ENCODE data around the gene DHRS12.

Gene DHRS12

GRCh38 chr13:51727634-51728274 is 76.2 kb downstream of the DHRS12 start:
- DNase-seq (ENCODE audit: low read depth), result no peak
- no peak for TF ChIP-seq CTCF (IDR thresholded peaks at IDR 0.05; ENCODE audit: control insufficient read depth, insufficient read depth, low read depth, low read length, missing control alignments)
- H3K4me3 ChIP-seq (ENCODE audit: control insufficient read depth, low read depth, low read length), result no peak overlapping the region

- H3K4me3 ChIP-seq (ENCODE audit: control insufficient read depth, low read depth, low read length), result no peak overlapping the region
- DNase-seq (ENCODE audit: low read depth), result peak; percentile 52
- no peak for TF ChIP-seq CTCF (IDR thresholded peaks at IDR 0.05; ENCODE audit: control insufficient read depth, insufficient read depth, low read depth, low read length, missing control alignments)
Measured at GRCh38 chr13:51726446-51727193, 77.3 kb downstream of the DHRS12 start.

DNA sequence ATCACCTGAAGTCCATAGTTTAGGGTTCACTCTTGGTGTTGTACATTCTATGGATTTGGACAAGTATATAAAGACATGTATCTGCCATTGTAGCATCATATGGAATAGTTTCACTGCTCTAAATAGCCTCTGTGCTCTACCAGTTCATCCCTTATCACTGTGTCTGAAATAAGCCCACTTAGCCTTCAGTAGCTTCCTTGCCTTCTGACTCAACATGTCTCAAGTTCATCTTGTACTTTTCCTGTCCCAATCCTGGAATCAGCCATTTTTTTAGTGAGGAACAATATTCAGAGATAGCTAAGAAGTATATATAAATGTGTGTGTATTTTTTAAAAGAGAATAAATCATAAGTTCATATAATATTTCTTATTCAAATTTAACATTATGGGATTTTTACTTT is 79.2 kb downstream of the DHRS12 start:
- DNase-seq (ENCODE audit: low read depth), result no peak
- no peak for TF ChIP-seq CTCF (IDR thresholded peaks at IDR 0.05; ENCODE audit: control insufficient read depth, insufficient read depth, low read depth, low read length, missing control alignments)
- no peak overlapping the region for H3K4me3 ChIP-seq (ENCODE audit: control insufficient read depth, low read depth, low read length)

DNA sequence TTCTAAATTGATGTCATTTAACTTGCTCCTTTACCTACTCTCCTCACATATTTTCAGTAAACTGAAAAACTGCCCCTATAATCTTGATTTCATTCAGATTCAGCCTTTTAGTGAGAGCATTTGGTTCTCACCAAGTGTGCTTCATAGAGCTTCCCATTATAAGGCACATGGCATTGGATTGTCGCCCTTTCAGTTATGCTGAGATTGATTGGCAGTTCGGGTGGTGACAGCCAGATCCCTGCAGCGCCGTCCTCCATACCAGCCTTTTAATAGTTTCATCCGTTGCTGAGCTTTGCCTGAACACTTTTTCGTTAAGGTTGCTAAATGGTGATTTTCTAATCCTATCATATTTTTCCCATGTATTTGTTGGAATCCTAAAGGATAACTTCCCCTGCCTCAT is 80.4 kb downstream of the DHRS12 start:
- no peak overlapping the region for H3K4me3 ChIP-seq (ENCODE audit: control insufficient read depth, low read depth, low read length)
- no peak for TF ChIP-seq CTCF (IDR thresholded peaks at IDR 0.05; ENCODE audit: control insufficient read depth, insufficient read depth, low read depth, low read length, missing control alignments)
- DNase-seq (ENCODE audit: low read depth), result no peak

GRCh38 chr13:51721496-51721895 is 82.5 kb downstream of the DHRS12 start:
- no peak for DNase-seq (ENCODE audit: low read depth)
- H3K4me3 ChIP-seq (ENCODE audit: control insufficient read depth, low read depth, low read length), result no peak overlapping the region
- TF ChIP-seq CTCF (IDR thresholded peaks at IDR 0.05; ENCODE audit: control insufficient read depth, insufficient read depth, low read depth, low read length, missing control alignments), result no peak

GRCh38 chr13:51719394-51719793 is 84.6 kb downstream of the DHRS12 start:
- TF ChIP-seq CTCF (IDR thresholded peaks at IDR 0.05; ENCODE audit: control insufficient read depth, insufficient read depth, low read depth, low read length, missing control alignments), result no peak
- no peak for DNase-seq (ENCODE audit: low read depth)
- no peak overlapping the region for H3K4me3 ChIP-seq (ENCODE audit: control insufficient read depth, low read depth, low read length)
